ENCODE data around the gene TCEAL3. TPM values are rescaled to one million over a fixed set of nuclear protein-coding genes. Genes with fewer than 3 reads are reported as not detected.

The TCEAL3 gene
- polyA plus RNA-seq, 2 of the 4 experiments (the other 2 are of a cell fraction): 6.6 to 23.9 TPM

DNA sequence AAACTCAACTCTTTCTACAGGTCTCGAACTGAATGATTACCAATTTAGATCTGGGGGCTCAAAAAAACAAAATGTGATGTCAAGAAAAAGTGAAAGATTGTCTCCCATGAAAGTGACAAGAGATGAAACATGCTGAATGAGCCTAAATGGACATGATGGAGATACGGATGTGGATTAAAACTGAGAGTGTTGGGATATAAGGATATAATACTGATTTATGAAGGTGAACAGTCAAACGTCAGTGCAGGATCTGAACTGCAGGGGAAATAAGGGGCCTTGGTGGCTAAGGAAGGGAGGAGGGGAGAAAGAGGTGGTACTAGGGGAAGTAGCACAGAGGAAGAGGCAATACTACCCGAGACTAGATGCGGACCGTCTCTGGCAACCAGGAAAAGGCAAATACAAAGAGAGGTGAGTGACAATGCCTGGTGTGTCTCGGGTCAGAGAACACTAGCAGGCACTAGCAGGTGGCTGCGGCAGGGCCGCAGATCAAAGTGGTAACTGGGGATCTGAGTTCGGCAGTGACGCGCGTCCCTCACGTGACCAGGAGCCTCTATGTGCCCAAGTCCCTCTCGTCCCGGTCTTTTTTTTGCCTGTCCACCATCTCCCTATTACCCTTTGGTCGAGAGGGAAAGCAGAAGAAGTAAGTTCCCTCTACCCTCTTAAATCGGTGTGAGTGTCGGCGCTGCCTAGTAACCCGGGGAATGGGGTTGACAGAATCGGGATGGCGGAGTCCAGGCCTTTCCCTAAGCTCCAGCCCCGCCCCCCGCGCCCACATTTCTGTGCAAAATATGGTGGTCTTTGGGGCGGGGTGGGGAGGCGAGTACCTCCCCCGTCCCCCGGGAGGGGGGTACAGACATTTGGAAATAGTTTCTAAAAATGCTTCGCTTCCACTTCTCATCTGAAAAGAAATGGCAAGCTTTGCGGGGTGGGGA is 20.9 kb downstream of the TCEAL3 start, which contains the start of gene TCEAL1:
Gene TCEAL1, plus strand, starts transcription at position 590 of the 932 bp plus-strand sequence. CDS start 942 bp downstream, outside the sequence.
- Histone ChIP-seq H3K9me3 (no peaks in the 10 kb centered on the region), H3K4me1 (peaks cover 16% of the 10 kb centered on the region; the same call in 2 of the 3 replicates), H3K27ac (peak within 1 kb of the TSS; percentile 97), H3K4me3 (peak within 1 kb of the TSS; percentile 83), H3K4me2 (peak within 1 kb of the TSS; percentile 94)
- POLR2A ChIA-PET: interaction anchor here (0.7 to 2.3 kb wide), 7 partner anchors 10 to 187 kb away, joined by 3 to 23 read pairs (median 7); partner anchors contain the start of genes MORF4L2 and TCEAL4
- 2% methylated on average over 21 of the region's 32 CpGs for WGBS (ENCODE audit: missing lambda C conversion rate)
- FAIRE-seq (no peak), ATAC-seq (peak; percentile 60 to 64), DNase-seq (ENCODE audit: low read depth in 1 of 2, low spot score in 1 of 2) (peak in 1 of 2 experiments; percentile 61)
- TF ChIP-seq GATA3 (IDR thresholded peaks at IDR 0.05; ENCODE audit: borderline replicate concordance): 0 out of 2 replicates have a peak, but pooled peaks have one; percentile 12
- TF ChIP-seq, protein P1, sequence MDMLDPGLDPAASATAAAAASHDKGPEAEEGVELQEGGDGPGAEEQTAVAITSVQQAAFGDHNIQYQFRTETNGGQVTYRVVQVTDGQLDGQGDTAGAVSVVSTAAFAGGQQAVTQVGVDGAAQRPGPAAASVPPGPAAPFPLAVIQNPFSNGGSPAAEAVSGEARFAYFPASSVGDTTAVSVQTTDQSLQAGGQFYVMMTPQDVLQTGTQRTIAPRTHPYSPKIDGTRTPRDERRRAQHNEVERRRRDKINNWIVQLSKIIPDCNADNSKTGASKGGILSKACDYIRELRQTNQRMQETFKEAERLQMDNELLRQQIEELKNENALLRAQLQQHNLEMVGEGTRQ (IDR thresholded peaks at IDR 0.05): peak; percentile 92
- TF ChIP-seq BHLHE40 (IDR thresholded peaks at IDR 0.05; ENCODE audit: low read depth, low read length): no peak
- no peak for TF ChIP-seq ZFP36 (IDR thresholded peaks at IDR 0.05; ENCODE audit: borderline replicate concordance, partially characterized antibody)
- TF ChIP-seq PHF8 (IDR thresholded peaks at IDR 0.05; ENCODE audit: borderline replicate concordance, low read depth): peak; percentile 32
- peak; percentile 27; the same call in 1 of the 2 replicates for TF ChIP-seq KDM5A (IDR thresholded peaks at IDR 0.05)
- CTCF ChIA-PET: interaction anchor here (1.1 to 2.9 kb wide), 10 partner anchors 15 to 90 kb away, joined by 3 to 25 read pairs (median 12); no protein-coding TSS in a partner anchor

DNA sequence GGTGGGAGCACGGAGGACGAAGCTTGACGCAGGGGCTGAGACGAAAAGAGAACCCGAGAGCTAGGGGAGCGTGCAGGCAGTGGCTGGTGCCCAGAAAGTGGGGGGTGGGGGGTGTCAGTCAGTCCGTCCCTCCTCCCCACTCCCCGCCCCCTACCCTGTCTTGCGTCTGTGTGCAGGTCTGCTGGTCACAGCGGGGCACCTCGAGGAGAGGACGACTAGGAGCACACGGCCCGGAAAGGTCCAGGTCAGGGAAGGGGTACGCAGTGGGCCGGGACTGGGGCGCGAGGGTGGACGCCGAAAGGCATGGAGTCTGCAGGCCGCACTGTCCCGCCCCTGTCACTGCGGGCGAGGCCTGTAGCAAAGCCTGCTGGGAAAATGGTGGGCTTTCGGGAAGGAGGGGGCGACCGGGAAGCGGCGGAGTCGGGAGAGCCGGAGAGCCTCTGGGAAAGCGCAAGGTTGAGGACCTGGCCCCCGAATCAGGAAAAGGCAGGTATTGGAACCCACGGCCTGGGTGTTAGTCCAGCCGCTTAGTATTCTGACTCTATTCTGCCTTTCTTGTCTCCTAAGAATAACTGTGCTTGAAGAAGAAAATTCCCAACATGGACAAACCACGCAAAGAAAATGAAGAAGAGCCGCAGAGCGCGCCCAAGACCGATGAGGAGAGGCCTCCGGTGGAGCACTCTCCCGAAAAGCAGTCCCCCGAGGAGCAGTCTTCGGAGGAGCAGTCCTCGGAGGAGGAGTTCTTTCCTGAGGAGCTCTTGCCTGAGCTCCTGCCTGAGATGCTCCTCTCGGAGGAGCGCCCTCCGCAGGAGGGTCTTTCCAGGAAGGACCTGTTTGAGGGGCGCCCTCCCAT is 21.8 kb downstream of the TCEAL3 start:
- FAIRE-seq (no peak), ATAC-seq (peak; percentile 92 to 95), DNase-seq (ENCODE audit: low read depth in 1 of 2, low spot score in 1 of 2) (peak; percentile 31 to 86)
- TF ChIP-seq BHLHE40 (IDR thresholded peaks at IDR 0.05; ENCODE audit: low read depth, low read length) (no peak), KDM5A (IDR thresholded peaks at IDR 0.05) (peak; percentile 2; the same call in 1 of the 2 replicates), EP300 (IDR thresholded peaks at IDR 0.05) (no peak), JUN (IDR thresholded peaks at IDR 0.05) (peak in 1 of 2 experiments; percentile 65; a peak in 2 of 5 replicates), SMC3 (IDR thresholded peaks at IDR 0.05) (peak; percentile 70), POLR2A (IDR thresholded peaks at IDR 0.05; ENCODE audit: low read length) (peak; percentile 68), CBX8 (IDR thresholded peaks at IDR 0.05) (no peak), PHF8 (IDR thresholded peaks at IDR 0.05; ENCODE audit: borderline replicate concordance, low read depth) (peak; percentile 49), RAD21 (conservative IDR thresholded peaks at IDR 0.05 in 1 of 2, IDR thresholded peaks at IDR 0.05 in 1 of 2) (peak; percentile 58 to 61)
- TF ChIP-seq, protein P2, sequence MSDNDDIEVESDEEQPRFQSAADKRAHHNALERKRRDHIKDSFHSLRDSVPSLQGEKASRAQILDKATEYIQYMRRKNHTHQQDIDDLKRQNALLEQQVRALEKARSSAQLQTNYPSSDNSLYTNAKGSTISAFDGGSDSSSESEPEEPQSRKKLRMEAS (IDR thresholded peaks at IDR 0.05): peak; percentile 62; the same call in 1 of the 2 replicates
- TF ChIP-seq, protein P3, sequence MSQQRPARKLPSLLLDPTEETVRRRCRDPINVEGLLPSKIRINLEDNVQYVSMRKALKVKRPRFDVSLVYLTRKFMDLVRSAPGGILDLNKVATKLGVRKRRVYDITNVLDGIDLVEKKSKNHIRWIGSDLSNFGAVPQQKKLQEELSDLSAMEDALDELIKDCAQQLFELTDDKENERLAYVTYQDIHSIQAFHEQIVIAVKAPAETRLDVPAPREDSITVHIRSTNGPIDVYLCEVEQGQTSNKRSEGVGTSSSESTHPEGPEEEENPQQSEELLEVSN (IDR thresholded peaks at IDR 0.05; ENCODE audit: borderline replicate concordance, low read depth): peak; percentile 52
- TF ChIP-seq, protein P4, sequence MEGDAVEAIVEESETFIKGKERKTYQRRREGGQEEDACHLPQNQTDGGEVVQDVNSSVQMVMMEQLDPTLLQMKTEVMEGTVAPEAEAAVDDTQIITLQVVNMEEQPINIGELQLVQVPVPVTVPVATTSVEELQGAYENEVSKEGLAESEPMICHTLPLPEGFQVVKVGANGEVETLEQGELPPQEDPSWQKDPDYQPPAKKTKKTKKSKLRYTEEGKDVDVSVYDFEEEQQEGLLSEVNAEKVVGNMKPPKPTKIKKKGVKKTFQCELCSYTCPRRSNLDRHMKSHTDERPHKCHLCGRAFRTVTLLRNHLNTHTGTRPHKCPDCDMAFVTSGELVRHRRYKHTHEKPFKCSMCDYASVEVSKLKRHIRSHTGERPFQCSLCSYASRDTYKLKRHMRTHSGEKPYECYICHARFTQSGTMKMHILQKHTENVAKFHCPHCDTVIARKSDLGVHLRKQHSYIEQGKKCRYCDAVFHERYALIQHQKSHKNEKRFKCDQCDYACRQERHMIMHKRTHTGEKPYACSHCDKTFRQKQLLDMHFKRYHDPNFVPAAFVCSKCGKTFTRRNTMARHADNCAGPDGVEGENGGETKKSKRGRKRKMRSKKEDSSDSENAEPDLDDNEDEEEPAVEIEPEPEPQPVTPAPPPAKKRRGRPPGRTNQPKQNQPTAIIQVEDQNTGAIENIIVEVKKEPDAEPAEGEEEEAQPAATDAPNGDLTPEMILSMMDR (IDR thresholded peaks at IDR 0.05): peak; percentile 85
- 2% methylated on average over 32 of the region's 49 CpGs for WGBS (ENCODE audit: missing lambda C conversion rate)
- Histone ChIP-seq H3K27ac (peak overlapping the region; percentile 97), H3K4me3 (peak overlapping the region; percentile 83), H3K4me2 (peak overlapping the region; percentile 94), H3K4me1 (peaks cover 16% of the 10 kb centered on the region; the same call in 2 of the 3 replicates), H3K9me3 (no peaks in the 10 kb centered on the region)
- ChIA-PET CTCF (interaction anchor here (0.6 to 2.9 kb wide), 40 partner anchors 10 to 488 kb away, joined by 3 to 26 read pairs (median 4); partner anchors contain the start of genes MORF4L2 and TCEAL4), POLR2A (interaction anchor here (0.6 to 2.3 kb wide), 13 partner anchors 9 to 186 kb away, joined by 3 to 23 read pairs (median 4); partner anchors contain the start of genes MORF4L2, TCEAL3 and TCEAL4)
